ENCODE measurements around the gene GDPD5. TPM values are rescaled to one million over a fixed set of nuclear protein-coding genes. Genes with fewer than 3 reads are reported as not detected.

The GDPD5 gene
- total RNA-seq, 1 experiment from 2014 or later = 12.2 TPM

DNA sequence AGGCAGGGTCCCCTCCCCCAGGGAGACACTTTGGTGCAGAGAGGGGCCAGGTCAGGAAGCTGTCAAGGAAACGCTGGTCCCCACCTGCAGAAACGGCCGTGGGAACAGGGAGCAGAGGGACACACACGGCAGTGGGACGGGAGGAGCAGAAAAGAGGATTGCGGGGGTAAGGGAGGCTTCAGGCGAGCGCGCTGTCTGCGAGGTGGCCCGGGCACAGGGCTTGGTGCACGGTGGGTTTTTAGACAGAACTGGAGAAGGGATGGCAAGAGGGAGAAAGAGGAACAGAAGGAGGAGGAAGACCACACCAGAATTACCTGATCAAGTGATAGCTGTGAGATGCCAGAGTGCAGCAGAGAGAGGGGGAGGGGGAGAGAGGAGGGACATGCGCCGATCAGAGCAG lies 86.7 kb downstream of the GDPD5 start (continued):
- no peak for TF ChIP-seq ERG (CRISPR knock-in tag; IDR thresholded peaks at IDR 0.05)
- TF ChIP-seq SOX15 (CRISPR knock-in tag; IDR thresholded peaks at IDR 0.05) = no peak
- no peak for TF ChIP-seq ZNF423 (CRISPR knock-in tag; IDR thresholded peaks at IDR 0.05)
- TF ChIP-seq, protein P1, sequence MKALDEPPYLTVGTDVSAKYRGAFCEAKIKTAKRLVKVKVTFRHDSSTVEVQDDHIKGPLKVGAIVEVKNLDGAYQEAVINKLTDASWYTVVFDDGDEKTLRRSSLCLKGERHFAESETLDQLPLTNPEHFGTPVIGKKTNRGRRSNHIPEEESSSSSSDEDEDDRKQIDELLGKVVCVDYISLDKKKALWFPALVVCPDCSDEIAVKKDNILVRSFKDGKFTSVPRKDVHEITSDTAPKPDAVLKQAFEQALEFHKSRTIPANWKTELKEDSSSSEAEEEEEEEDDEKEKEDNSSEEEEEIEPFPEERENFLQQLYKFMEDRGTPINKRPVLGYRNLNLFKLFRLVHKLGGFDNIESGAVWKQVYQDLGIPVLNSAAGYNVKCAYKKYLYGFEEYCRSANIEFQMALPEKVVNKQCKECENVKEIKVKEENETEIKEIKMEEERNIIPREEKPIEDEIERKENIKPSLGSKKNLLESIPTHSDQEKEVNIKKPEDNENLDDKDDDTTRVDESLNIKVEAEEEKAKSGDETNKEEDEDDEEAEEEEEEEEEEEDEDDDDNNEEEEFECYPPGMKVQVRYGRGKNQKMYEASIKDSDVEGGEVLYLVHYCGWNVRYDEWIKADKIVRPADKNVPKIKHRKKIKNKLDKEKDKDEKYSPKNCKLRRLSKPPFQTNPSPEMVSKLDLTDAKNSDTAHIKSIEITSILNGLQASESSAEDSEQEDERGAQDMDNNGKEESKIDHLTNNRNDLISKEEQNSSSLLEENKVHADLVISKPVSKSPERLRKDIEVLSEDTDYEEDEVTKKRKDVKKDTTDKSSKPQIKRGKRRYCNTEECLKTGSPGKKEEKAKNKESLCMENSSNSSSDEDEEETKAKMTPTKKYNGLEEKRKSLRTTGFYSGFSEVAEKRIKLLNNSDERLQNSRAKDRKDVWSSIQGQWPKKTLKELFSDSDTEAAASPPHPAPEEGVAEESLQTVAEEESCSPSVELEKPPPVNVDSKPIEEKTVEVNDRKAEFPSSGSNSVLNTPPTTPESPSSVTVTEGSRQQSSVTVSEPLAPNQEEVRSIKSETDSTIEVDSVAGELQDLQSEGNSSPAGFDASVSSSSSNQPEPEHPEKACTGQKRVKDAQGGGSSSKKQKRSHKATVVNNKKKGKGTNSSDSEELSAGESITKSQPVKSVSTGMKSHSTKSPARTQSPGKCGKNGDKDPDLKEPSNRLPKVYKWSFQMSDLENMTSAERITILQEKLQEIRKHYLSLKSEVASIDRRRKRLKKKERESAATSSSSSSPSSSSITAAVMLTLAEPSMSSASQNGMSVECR (CRISPR knock-in tag; IDR thresholded peaks at IDR 0.05; ENCODE audit: borderline replicate concordance) = no peak
- TF ChIP-seq, protein P2, sequence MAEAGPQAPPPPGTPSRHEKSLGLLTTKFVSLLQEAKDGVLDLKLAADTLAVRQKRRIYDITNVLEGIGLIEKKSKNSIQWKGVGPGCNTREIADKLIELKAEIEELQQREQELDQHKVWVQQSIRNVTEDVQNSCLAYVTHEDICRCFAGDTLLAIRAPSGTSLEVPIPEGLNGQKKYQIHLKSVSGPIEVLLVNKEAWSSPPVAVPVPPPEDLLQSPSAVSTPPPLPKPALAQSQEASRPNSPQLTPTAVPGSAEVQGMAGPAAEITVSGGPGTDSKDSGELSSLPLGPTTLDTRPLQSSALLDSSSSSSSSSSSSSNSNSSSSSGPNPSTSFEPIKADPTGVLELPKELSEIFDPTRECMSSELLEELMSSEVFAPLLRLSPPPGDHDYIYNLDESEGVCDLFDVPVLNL (CRISPR knock-in tag; IDR thresholded peaks at IDR 0.05; ENCODE audit: borderline replicate concordance, low read depth) = no peak

DNA sequence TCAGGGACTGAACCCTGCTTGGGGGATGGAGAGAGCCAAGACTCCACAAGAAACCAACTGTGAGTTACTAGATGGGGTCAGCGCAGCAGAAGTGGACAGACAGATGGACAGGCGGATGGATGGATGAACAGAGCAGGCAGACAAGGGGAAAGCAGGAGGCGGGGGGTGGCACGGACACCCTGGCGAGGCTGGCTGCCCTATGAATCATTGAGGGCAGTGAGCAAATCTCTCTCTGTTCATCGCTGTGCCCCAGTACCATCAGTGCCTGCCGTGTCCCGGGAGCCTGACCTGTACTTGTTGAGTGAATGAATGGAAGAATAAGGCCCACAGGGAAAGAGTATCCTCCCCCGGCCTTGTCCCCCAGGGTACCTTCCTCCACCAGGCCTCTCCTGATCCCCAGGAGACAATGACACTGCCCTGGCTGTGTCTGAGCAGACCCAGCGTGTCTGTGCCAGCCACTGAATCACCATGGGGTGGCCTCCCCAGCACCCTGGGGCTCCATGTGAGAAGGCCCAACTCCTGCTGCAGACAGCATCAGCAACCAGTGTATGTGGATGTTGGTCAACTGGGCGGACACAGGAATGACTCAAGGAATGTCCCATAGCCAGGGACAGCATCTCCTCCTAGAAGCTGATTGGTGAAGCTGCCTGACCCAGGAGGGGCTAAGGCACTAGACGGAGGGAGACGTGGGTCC lies 87.6 kb downstream of the GDPD5 start:
- no peak for TF ChIP-seq ATF6 (CRISPR knock-in tag; IDR thresholded peaks at IDR 0.05)
- TF ChIP-seq NR2C2 (CRISPR knock-in tag; IDR thresholded peaks at IDR 0.05) = no peak
- no peak for TF ChIP-seq HMGXB4 (CRISPR knock-in tag; IDR thresholded peaks at IDR 0.05)
- TF ChIP-seq ZNF317 (CRISPR knock-in tag; IDR thresholded peaks at IDR 0.05; ENCODE audit: borderline replicate concordance, low read depth) = no peak
- no peak for TF ChIP-seq SMAD3 (CRISPR knock-in tag; IDR thresholded peaks at IDR 0.05; ENCODE audit: borderline replicate concordance)
- no peak for TF ChIP-seq ELF4 (CRISPR knock-in tag; IDR thresholded peaks at IDR 0.05; ENCODE audit: low read depth)
- no peak for TF ChIP-seq MLX (CRISPR knock-in tag; IDR thresholded peaks at IDR 0.05)
- TF ChIP-seq NR1H2 (CRISPR knock-in tag; IDR thresholded peaks at IDR 0.05) = no peak
- ATAC-seq = no peak

More for the DNA sequence above, 87.6 kb downstream of the GDPD5 start:
- Mint-ChIP-seq H3K27ac (no peak overlapping the region), H3K4me3 (no peak overlapping the region), H3K36me3 (no peaks in the 10 kb centered on the region), H3K27me3 (ENCODE audit: low read depth) (peaks cover 13% of the 10 kb centered on the region), H3K4me1 (peaks cover 20% of the 10 kb centered on the region), H3K9me3 (no peaks in the 10 kb centered on the region)
- CTCF ChIA-PET = interaction anchor here (1.0 to 4.9 kb wide), 3 partner anchors 12 to 93 kb away, joined by 6 to 31 read pairs (median 24); no protein-coding TSS in a partner anchor
- POLR2A ChIA-PET = no interaction called here
- no peak for DNase-seq (ENCODE audit: low spot score)
